HG03520 (cell line): ENCODE data around the gene NDST3.

ENCODE experiments used
- ATAC-seq: cut with Tn5 transposase; IDR thresholded peaks from one replicate; pipeline ENCODE4 v1.9.1; 2021; ENCODE audit warnings: mild to moderate bottlenecking, moderate library complexity; ENCODE audit not compliant: unreplicated experiment

Gene NDST3

GRCh38 chr4:118076958-118077766 is 42.9 kb downstream of the NDST3 start:
- peak; percentile 85 for ATAC-seq

GRCh38 chr4:118077767-118078105 is 43.5 kb downstream of the NDST3 start:
- no peak for ATAC-seq

- ATAC-seq: no peak
These were observed 47.1 kb downstream of the NDST3 start for GRCh38 chr4:118081434-118081833.

- no peak for ATAC-seq
These were observed 47.9 kb downstream of the NDST3 start for GRCh38 chr4:118082182-118082581.

- ATAC-seq: no peak
These were observed 51.4 kb downstream of the NDST3 start for GRCh38 chr4:118085700-118086099.

GRCh38 chr4:118086344-118086743 is 52.1 kb downstream of the NDST3 start:
- ATAC-seq: no peak

- ATAC-seq: no peak
These were observed 53.1 kb downstream of the NDST3 start for GRCh38 chr4:118087366-118087765.

- ATAC-seq: no peak
These were observed 64.8 kb downstream of the NDST3 start for GRCh38 chr4:118099106-118099505.

- ATAC-seq: no peak
These were observed 67.9 kb downstream of the NDST3 start for GRCh38 chr4:118102195-118102594.

- ATAC-seq: no peak
These were observed 78.1 kb downstream of the NDST3 start for GRCh38 chr4:118112117-118113046.

GRCh38 chr4:118113220-118113619 is 78.9 kb downstream of the NDST3 start:
- ATAC-seq: peak; percentile 68

GRCh38 chr4:118114720-118115119 is 80.4 kb downstream of the NDST3 start:
- no peak for ATAC-seq

GRCh38 chr4:118120120-118120760 is 86.0 kb downstream of the NDST3 start:
- no peak for ATAC-seq

GRCh38 chr4:118124997-118125396 is 90.7 kb downstream of the NDST3 start:
- no peak for ATAC-seq

- ATAC-seq: no peak
These were observed 105.0 kb downstream of the NDST3 start for GRCh38 chr4:118139241-118139640.

- no peak for ATAC-seq
These were observed 107.0 kb downstream of the NDST3 start for GRCh38 chr4:118141240-118141639.

- ATAC-seq: no peak
These were observed 120.4 kb downstream of the NDST3 start for GRCh38 chr4:118154649-118155048.

- no peak for ATAC-seq
These were observed 121.2 kb downstream of the NDST3 start for GRCh38 chr4:118155516-118155915.

- ATAC-seq: no peak
These were observed 124.6 kb downstream of the NDST3 start for GRCh38 chr4:118158763-118159375.

- ATAC-seq: no peak
These were observed 133.0 kb downstream of the NDST3 start for GRCh38 chr4:118167306-118167705.

GRCh38 chr4:118171381-118171780 is 137.1 kb downstream of the NDST3 start:
- no peak for ATAC-seq
